CD8-positive, alpha-beta memory T cell (primary cell): ENCODE results near the gene CHD1L. TPM values are rescaled to one million over a fixed set of nuclear protein-coding genes. Genes with fewer than 3 reads are reported as not detected.

Experiments used
- CTCF ChIA-PET: fragments of 350-600 bp; sonication (Branson Sonifier 250); formaldehyde crosslinking; loops from one replicate; lab custom pipeline; 2021; ENCODE audit warnings: antibody characterized with exemption; lab: Charles Lee
- POLR2A ChIA-PET: fragments of 350-600 bp; sonication (Branson Sonifier 250); formaldehyde crosslinking; loops from one replicate; lab custom pipeline; 2021; ENCODE audit warnings: antibody characterized with exemption; lab: Charles Lee
- DNase-seq, 5 donors: peaks; one replicate each; pipeline versions ENCODE4 v3.0.0 to v3.0.0-alpha.2; 2020 to 2022; ENCODE audit warnings: mixed read lengths in 1 of 5
- H3K27ac ChIP-seq: one replicate; pipeline ENCODE4 v1.7.0; 2013; ENCODE audit warnings: low read depth, mild to moderate bottlenecking, low read length, moderate library complexity
- H3K27me3 ChIP-seq: 2 replicates; pipeline ENCODE4 v1.7.0; 2013; ENCODE audit warnings: low read length, mild to moderate bottlenecking; ENCODE audit not compliant: insufficient read depth, poor library complexity, severe bottlenecking
- H3K36me3 ChIP-seq: 2 replicates; pipeline ENCODE4 v1.7.0; 2013; ENCODE audit warnings: mild to moderate bottlenecking, low read length, moderate library complexity; ENCODE audit not compliant: insufficient read depth
- H3K4me1 ChIP-seq: 2 replicates; pipeline ENCODE4 v1.7.0; 2013; ENCODE audit warnings: mild to moderate bottlenecking, low read length, moderate library complexity; ENCODE audit not compliant: insufficient read depth
- H3K4me3 ChIP-seq: 2 replicates; pipeline ENCODE4 v1.7.0; 2013; ENCODE audit warnings: mild to moderate bottlenecking, low read length
- H3K9me3 ChIP-seq: 2 replicates; pipeline ENCODE4 v1.7.0; 2013; ENCODE audit warnings: mild to moderate bottlenecking, low read length
- H3K27ac Mint-ChIP-seq, 8 donors: one replicate each; pipeline ENCODE4 v1.8.0; 2020 to 2021; ENCODE audit warnings: mixed read lengths in 8 of 8, mild to moderate bottlenecking in 6 of 8, inconsistent platforms in 3 of 8, moderate library complexity in 3 of 8
- H3K27me3 Mint-ChIP-seq, 2 donors: one replicate each; pipeline ENCODE4 v1.8.0; 2020 to 2021; ENCODE audit warnings: mixed read lengths in 2 of 2, mild to moderate bottlenecking in 1 of 2, moderate library complexity in 1 of 2
- H3K36me3 Mint-ChIP-seq, 3 donors: one replicate each; pipeline ENCODE4 v1.8.0; 2020 to 2021; ENCODE audit warnings: mixed read lengths in 3 of 3, inconsistent platforms in 1 of 3, mild to moderate bottlenecking in 1 of 3
- H3K4me1 Mint-ChIP-seq, 3 donors: one replicate each; pipeline ENCODE4 v1.8.0; 2020 to 2021; ENCODE audit warnings: mixed read lengths in 3 of 3, inconsistent platforms in 1 of 3, mild to moderate bottlenecking in 1 of 3
- H3K4me3 Mint-ChIP-seq, 7 donors: one replicate each; pipeline ENCODE4 v1.8.0; 2020 to 2021; ENCODE audit warnings: mixed read lengths in 7 of 7, mild to moderate bottlenecking in 6 of 7, moderate library complexity in 4 of 7, inconsistent platforms in 2 of 7
- H3K9me3 Mint-ChIP-seq, 5 donors: one replicate each; pipeline ENCODE4 v1.8.0; 2020 to 2022; ENCODE audit warnings: mixed read lengths in 5 of 5, mild to moderate bottlenecking in 3 of 5, moderate library complexity in 2 of 5, inconsistent platforms in 1 of 5
- polyA plus RNA-seq: library from polyadenylated mRNA; unstranded; fragments of 300-500 nt; fragmentation: Illumina TruSeq; gene quantifications from one replicate; pipeline ENCODE4 v1.2.3, GENCODE V29; 2021
- total RNA-seq, 2 experiments: library from RNA; stranded (reverse); gene quantifications; one replicate each; pipeline ENCODE4 v1.2.3, GENCODE V29; 2021

The CHD1L gene
- total and polyA plus RNA-seq, 3 experiments from 2014 or later, result 21.2 to 52.8 (median 51.2) TPM

- CTCF ChIA-PET, result interaction anchor here (0.7 to 4.0 kb wide), 10 partner anchors 9 to 77 kb away, joined by 3 to 52 read pairs (median 13); partner anchors contain the start of genes FMO5 and PRKAB2
- Histone ChIP-seq H3K27me3 (no peaks in the 10 kb centered on the region), H3K4me1 (peaks cover 22% of the 10 kb centered on the region), H3K4me3 (peak overlapping the region; percentile 94), H3K36me3 (no peaks in the 10 kb centered on the region), H3K9me3 (no peaks in the 10 kb centered on the region), H3K27ac (peak overlapping the region; percentile 73)
- H3K9me3 Mint-ChIP-seq, result no peaks in the 10 kb centered on the region
- peaks cover 0 to 3% of the 10 kb centered on the region in 2 donors for H3K27me3 Mint-ChIP-seq
- peak overlapping the region in 7 of 8 donors; percentile 0 to 93 (median 84) for H3K27ac Mint-ChIP-seq
- POLR2A ChIA-PET, result interaction anchor here (2.8 kb wide), 1 partner anchor 72 kb away, joined by 14 read pairs; the partner anchor contains the start of gene PRKAB2
- H3K4me3 Mint-ChIP-seq, result peak overlapping the region; percentile 93 to 99 (median 95)
- peak in 1 of 5 donors; percentile 4 for DNase-seq
- peaks cover 42 to 56% (median 51%) of the 10 kb centered on the region in 3 donors for H3K4me1 Mint-ChIP-seq
- peaks cover 0 to 6% (median 0%) of the 10 kb centered on the region in 3 donors for H3K36me3 Mint-ChIP-seq
These were observed 1.4 kb downstream of the CHD1L start for GRCh38 chr1:147243841-147244240.

GRCh38 chr1:147245129-147245528, 2.6 kb downstream of the CHD1L start:
- H3K4me1 Mint-ChIP-seq, result peaks cover 49 to 65% (median 60%) of the 10 kb centered on the region in 3 donors
- ChIA-PET POLR2A (no interaction called here), CTCF (no interaction called here)
- peak overlapping the region in 1 of 7 donors; percentile 24 for H3K4me3 Mint-ChIP-seq
- Histone ChIP-seq H3K4me1 (peaks cover 22% of the 10 kb centered on the region), H3K4me3 (no peak overlapping the region), H3K27me3 (no peaks in the 10 kb centered on the region), H3K36me3 (no peaks in the 10 kb centered on the region), H3K27ac (no peak overlapping the region), H3K9me3 (no peaks in the 10 kb centered on the region)
- H3K27me3 Mint-ChIP-seq, result peaks cover 0 to 3% of the 10 kb centered on the region in 2 donors
- H3K36me3 Mint-ChIP-seq, result peaks cover 0 to 6% (median 0%) of the 10 kb centered on the region in 3 donors
- H3K27ac Mint-ChIP-seq, result peak overlapping the region in 2 of 8 donors; percentile 51 to 81
- H3K9me3 Mint-ChIP-seq, result no peaks in the 10 kb centered on the region
- no peak for DNase-seq

- H3K27ac Mint-ChIP-seq, result no peak overlapping the region
- H3K4me3 ChIP-seq, result no peak overlapping the region
These were observed 3.1 kb downstream of the CHD1L start for GRCh38 chr1:147245586-147246021.

DNA sequence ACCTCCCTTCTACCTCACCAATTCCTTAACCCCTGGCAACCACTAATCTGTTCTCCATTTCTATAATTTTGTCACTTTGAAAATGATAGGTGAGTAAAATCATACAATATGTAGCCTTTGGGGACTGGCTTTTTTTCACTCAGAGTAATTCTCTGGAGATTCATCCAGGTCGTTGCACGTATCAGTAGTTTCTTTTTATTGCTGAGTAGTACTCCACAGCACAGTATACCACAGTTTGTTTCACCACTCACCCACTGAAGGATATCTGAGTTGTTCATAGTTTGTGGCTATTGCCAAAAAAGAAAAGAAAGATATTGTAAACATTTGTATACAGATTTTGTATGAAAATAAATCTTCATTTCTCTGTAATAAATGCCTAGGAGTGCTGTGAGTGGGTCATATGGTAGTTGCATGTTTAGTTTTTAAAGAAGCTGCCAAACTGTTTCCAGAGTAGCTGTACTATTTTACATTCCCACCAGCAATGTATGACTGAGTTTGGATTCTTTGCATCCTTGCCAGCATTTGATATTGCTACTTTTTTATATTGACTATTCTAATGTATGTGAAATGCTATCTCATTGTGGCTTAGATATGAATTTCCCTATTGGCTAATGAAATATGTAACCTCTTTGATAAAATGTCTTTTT, 3.7 kb downstream of the CHD1L start:
- no peak overlapping the region for H3K27ac Mint-ChIP-seq
- CTCF ChIA-PET, result no interaction called here
- no peak overlapping the region for H3K4me3 ChIP-seq
- no peaks in the 10 kb centered on the region for H3K36me3 ChIP-seq
- DNase-seq, result no peak
- no peak overlapping the region for H3K27ac ChIP-seq
- H3K9me3 Mint-ChIP-seq, result no peaks in the 10 kb centered on the region
- H3K36me3 Mint-ChIP-seq, result peaks cover 0 to 6% (median 0%) of the 10 kb centered on the region in 3 donors
- peaks cover 0 to 3% of the 10 kb centered on the region in 2 donors for H3K27me3 Mint-ChIP-seq
- H3K9me3 ChIP-seq, result no peaks in the 10 kb centered on the region
- peaks cover 22% of the 10 kb centered on the region for H3K4me1 ChIP-seq
- no peaks in the 10 kb centered on the region for H3K27me3 ChIP-seq
- H3K4me1 Mint-ChIP-seq, result peaks cover 52 to 75% (median 69%) of the 10 kb centered on the region in 3 donors
- POLR2A ChIA-PET, result no interaction called here
- H3K4me3 Mint-ChIP-seq, result peak overlapping the region in 1 of 7 donors; percentile 42

More at GRCh38 chr1:147245586-147246021, 3.1 kb downstream of the CHD1L start:
- peaks cover 0 to 6% (median 0%) of the 10 kb centered on the region in 3 donors for H3K36me3 Mint-ChIP-seq
- Histone ChIP-seq H3K27me3 (no peaks in the 10 kb centered on the region), H3K27ac (no peak overlapping the region), H3K9me3 (no peaks in the 10 kb centered on the region), H3K36me3 (no peaks in the 10 kb centered on the region), H3K4me1 (peaks cover 22% of the 10 kb centered on the region)
- no peak for DNase-seq
- no peaks in the 10 kb centered on the region for H3K9me3 Mint-ChIP-seq
- peaks cover 52 to 69% (median 64%) of the 10 kb centered on the region in 3 donors for H3K4me1 Mint-ChIP-seq
- peaks cover 0 to 3% of the 10 kb centered on the region in 2 donors for H3K27me3 Mint-ChIP-seq
- H3K4me3 Mint-ChIP-seq, result peak overlapping the region in 1 of 7 donors; percentile 35
- ChIA-PET CTCF (no interaction called here), POLR2A (no interaction called here)

GRCh38 chr1:147246910-147247655, 4.6 kb downstream of the CHD1L start:
- no peak overlapping the region for H3K27ac ChIP-seq
- Mint-ChIP-seq H3K27me3 (peaks cover 0 to 3% of the 10 kb centered on the region in 2 donors), H3K9me3 (no peaks in the 10 kb centered on the region), H3K27ac (no peak overlapping the region), H3K4me1 (peaks cover 50 to 75% (median 68%) of the 10 kb centered on the region in 3 donors), H3K36me3 (peaks cover 0 to 6% (median 0%) of the 10 kb centered on the region in 3 donors), H3K4me3 (peak overlapping the region in 2 of 7 donors; percentile 55 to 71)
- no peaks in the 10 kb centered on the region for H3K9me3 ChIP-seq
- ChIA-PET CTCF (no interaction called here), POLR2A (no interaction called here)
- peaks cover 19% of the 10 kb centered on the region for H3K4me1 ChIP-seq
- H3K36me3 ChIP-seq, result no peaks in the 10 kb centered on the region
- DNase-seq, result no peak
- no peaks in the 10 kb centered on the region for H3K27me3 ChIP-seq
- no peak overlapping the region for H3K4me3 ChIP-seq

DNA sequence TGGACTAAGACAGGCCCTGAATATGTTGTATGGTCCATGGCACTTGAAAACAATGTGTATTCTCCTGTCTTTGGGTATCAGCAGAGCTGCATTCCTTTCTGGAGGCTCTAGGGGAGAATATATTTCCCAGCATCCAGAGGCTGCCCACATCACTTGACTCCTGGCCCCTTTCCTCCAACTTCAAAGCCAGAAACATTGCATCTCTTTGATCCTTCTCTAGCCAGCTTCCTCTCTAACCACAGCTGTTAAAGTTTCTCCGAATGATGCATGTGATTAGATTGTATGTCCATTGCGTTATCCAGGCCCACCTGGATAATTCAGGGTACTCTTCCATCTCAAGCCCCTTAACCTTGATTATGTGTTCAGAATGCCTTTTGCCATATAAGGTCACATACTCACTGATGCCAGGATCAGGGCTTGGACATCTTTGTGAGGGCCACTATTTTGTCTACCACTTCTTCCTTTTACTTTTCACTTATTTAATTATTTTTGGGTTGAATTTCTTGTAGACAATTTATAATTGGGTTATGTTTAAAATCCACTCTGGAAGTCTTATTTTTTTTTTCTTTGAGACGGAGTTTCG, 5.3 kb downstream of the CHD1L start:
- peaks cover 47 to 79% (median 68%) of the 10 kb centered on the region in 3 donors for H3K4me1 Mint-ChIP-seq
- Histone ChIP-seq H3K4me1 (peaks cover 16% of the 10 kb centered on the region), H3K27ac (no peak overlapping the region), H3K9me3 (no peaks in the 10 kb centered on the region), H3K4me3 (no peak overlapping the region), H3K36me3 (no peaks in the 10 kb centered on the region), H3K27me3 (no peaks in the 10 kb centered on the region)
- no peaks in the 10 kb centered on the region for H3K9me3 Mint-ChIP-seq
- H3K27me3 Mint-ChIP-seq, result peaks cover 0 to 3% of the 10 kb centered on the region in 2 donors
- H3K4me3 Mint-ChIP-seq, result peak overlapping the region in 2 of 7 donors; percentile 55 to 71
- peaks cover 0 to 7% (median 4%) of the 10 kb centered on the region in 3 donors for H3K36me3 Mint-ChIP-seq
- DNase-seq, result no peak
- ChIA-PET POLR2A (no interaction called here), CTCF (no interaction called here)
- no peak overlapping the region for H3K27ac Mint-ChIP-seq

DNA sequence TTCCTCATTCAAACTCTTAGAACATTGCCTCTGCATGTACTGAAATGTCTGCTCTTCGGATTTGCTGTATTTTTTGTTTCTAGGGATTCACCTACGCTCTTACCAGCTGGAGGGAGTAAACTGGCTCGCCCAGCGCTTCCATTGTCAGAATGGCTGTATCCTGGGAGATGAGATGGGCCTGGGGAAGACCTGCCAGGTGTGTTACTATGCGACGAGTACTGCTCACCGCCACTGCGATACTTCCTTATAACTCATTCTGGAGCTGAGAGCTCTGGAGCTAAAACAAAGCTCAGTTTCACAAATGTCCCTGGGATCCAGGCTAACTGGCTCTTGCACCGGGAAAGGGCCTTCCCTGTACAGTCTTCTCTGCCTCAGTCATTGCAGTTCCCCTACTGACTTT, 10.1 kb downstream of the CHD1L start:
- Mint-ChIP-seq H3K36me3 (peaks cover 0 to 35% (median 19%) of the 10 kb centered on the region in 3 donors), H3K9me3 (no peaks in the 10 kb centered on the region), H3K27me3 (no peaks in the 10 kb centered on the region), H3K27ac (no peak overlapping the region), H3K4me1 (peaks cover 18 to 49% (median 26%) of the 10 kb centered on the region in 3 donors), H3K4me3 (no peak overlapping the region)
- Histone ChIP-seq H3K36me3 (peaks cover 7% of the 10 kb centered on the region), H3K27ac (no peak overlapping the region), H3K9me3 (no peaks in the 10 kb centered on the region), H3K4me3 (no peak overlapping the region), H3K27me3 (no peaks in the 10 kb centered on the region), H3K4me1 (peaks cover 3% of the 10 kb centered on the region)
- DNase-seq, result no peak
- ChIA-PET POLR2A (no interaction called here), CTCF (interaction anchor here (2.6 kb wide), 1 partner anchor 10 kb away, joined by 13 read pairs; the partner anchor contains the start of gene CHD1L)
